ENCODE results near the gene CCDC200. TPM values are rescaled to one million over a fixed set of nuclear protein-coding genes. Genes with fewer than 3 reads are reported as not detected.
"Not testable (repeated sequence)": the region's sequence is repeated elsewhere in the genome, so short reads cannot be mapped to it uniquely, and the experiment has no call there.

The CCDC200 gene
- total RNA-seq, 2 donors from 2014 or later = not detected

DNA sequence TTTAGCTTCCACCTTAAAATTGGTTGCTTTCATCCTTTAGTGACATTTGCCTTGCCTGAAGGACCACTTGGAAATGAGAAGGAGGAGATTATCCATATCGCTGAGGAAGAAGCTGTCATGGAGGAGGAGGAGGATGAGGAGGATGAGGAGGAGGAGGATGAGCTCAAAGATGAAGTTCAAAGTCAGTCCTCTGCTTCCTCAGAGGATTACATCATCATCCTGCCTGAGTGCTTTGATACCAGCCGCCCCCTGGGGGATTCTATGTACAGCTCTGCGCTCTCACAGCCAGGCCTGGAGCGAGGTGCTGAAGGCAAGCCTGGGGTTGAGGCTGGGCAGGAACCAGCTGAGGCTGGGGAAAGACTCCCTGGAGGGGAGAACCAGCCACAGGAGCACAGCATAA, 28.3 kb downstream of the CCDC200 start:
- ATAC-seq (ENCODE audit: insufficient number of reproducible peaks, low FRiP score, low read depth) (no peak), DNase-seq (ENCODE audit: low spot score) (no peak)
- Histone ChIP-seq H3K4me3 (no peak overlapping the region), H3K36me3 (peaks cover 87% of the 10 kb centered on the region), H3K27ac (no peak overlapping the region), H3K4me1 (ENCODE audit: control insufficient read depth in 1 of 2, low read depth in 2 of 2) (no peaks in the 10 kb centered on the region), H3K27me3 (replicated peaks; ENCODE audit: insufficient read depth) (no peaks in the 10 kb centered on the region), H3K9me3 (no peaks in the 10 kb centered on the region)
- no peak for TF ChIP-seq CTCF (IDR thresholded peaks at IDR 0.05)

DNA sequence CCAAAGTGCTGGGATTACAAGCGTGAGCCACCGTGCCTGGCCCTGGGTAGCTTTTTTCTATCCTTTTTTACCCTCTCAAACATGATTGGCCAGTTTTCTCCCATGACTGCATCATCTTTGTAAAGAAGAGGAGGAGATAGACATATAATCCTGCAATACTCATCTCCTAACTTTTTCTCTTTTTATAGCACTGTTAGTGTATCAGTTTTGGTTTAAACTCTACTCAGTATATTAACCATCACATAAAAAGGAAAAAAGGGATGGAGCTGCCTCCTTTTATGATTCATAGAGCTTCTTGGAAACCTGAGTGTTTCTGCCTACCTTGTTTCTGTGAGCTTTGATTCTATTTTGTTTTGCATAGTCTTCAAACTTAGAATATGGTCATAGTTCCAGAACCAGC, 28.8 kb downstream of the CCDC200 start:
- TF ChIP-seq CTCF (IDR thresholded peaks at IDR 0.05) = no peak
- H3K27ac ChIP-seq = no peak overlapping the region
- no peak for ATAC-seq (ENCODE audit: insufficient number of reproducible peaks, low FRiP score, low read depth)
- no peaks in the 10 kb centered on the region for H3K27me3 ChIP-seq (replicated peaks; ENCODE audit: insufficient read depth)
- DNase-seq (ENCODE audit: low spot score) = no peak
- peaks cover 89% of the 10 kb centered on the region for H3K36me3 ChIP-seq
- H3K4me1 ChIP-seq (ENCODE audit: control insufficient read depth in 1 of 2, low read depth in 2 of 2) = no peaks in the 10 kb centered on the region
- no peaks in the 10 kb centered on the region for H3K9me3 ChIP-seq
- no peak overlapping the region for H3K4me3 ChIP-seq

- Histone ChIP-seq H3K4me1 (ENCODE audit: control insufficient read depth in 1 of 2, low read depth in 2 of 2) (no peaks in the 10 kb centered on the region), H3K4me3 (no peak overlapping the region), H3K9me3 (no peaks in the 10 kb centered on the region), H3K36me3 (peaks cover 95% of the 10 kb centered on the region), H3K27ac (no peak overlapping the region), H3K27me3 (replicated peaks; ENCODE audit: insufficient read depth) (no peaks in the 10 kb centered on the region)
- TF ChIP-seq CTCF (IDR thresholded peaks at IDR 0.05) = no peak
- no peak for ATAC-seq (ENCODE audit: insufficient number of reproducible peaks, low FRiP score, low read depth)
- DNase-seq (ENCODE audit: low spot score) = no peak
Measured at GRCh38 chr17:43193251-43193650, 35.2 kb downstream of the CCDC200 start.

- H3K27me3 ChIP-seq (replicated peaks; ENCODE audit: insufficient read depth); H3K4me3 ChIP-seq; DNase-seq (ENCODE audit: low spot score); H3K9me3 ChIP-seq; H3K27ac ChIP-seq; H3K4me1 ChIP-seq (ENCODE audit: control insufficient read depth in 1 of 2, low read depth in 2 of 2); ATAC-seq (ENCODE audit: insufficient number of reproducible peaks, low FRiP score, low read depth): not testable (repeated sequence)
- peaks cover 58% of the 10 kb centered on the region for H3K36me3 ChIP-seq
Measured at GRCh38 chr17:43186656-43187055, 41.8 kb downstream of the CCDC200 start.

- H3K27ac ChIP-seq = no peak overlapping the region
- H3K4me3 ChIP-seq = no peak overlapping the region
- no peaks in the 10 kb centered on the region for H3K27me3 ChIP-seq (replicated peaks; ENCODE audit: insufficient read depth)
- H3K9me3 ChIP-seq = no peaks in the 10 kb centered on the region
- peaks cover 44% of the 10 kb centered on the region for H3K36me3 ChIP-seq
- DNase-seq (ENCODE audit: low spot score) (no peak), ATAC-seq (ENCODE audit: insufficient number of reproducible peaks, low FRiP score, low read depth) (no peak)
- no peak for TF ChIP-seq CTCF (IDR thresholded peaks at IDR 0.05)
- no peaks in the 10 kb centered on the region for H3K4me1 ChIP-seq (ENCODE audit: control insufficient read depth in 1 of 2, low read depth in 2 of 2)
Measured at GRCh38 chr17:43183921-43184320, 44.5 kb downstream of the CCDC200 start.

DNA sequence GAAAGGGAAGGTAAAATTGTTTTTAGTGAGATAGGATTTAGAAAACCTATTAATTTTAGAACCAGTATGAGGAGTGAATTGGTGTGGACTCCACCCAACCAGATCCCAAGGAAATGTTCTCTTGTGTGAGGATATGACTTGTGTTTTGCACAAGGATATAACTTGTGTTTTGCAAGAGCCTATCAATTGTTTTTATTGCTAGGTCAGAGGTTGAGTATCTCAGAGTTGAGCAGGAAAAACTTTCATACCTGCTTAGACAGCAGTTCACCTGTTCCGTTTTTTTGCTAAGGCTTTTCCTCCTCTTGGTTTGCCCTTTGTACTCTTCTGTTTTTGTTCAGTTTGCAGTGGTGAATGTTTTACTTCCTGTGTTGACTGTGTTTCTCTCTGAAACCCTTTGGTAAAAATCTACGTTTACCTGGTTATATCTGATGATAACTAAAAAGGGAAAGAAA, 52.3 kb downstream of the CCDC200 start:
- Histone ChIP-seq H3K27ac (peak overlapping the region; percentile 71 to 99), H3K36me3 (peaks cover 27% of the 10 kb centered on the region), H3K4me1 (ENCODE audit: control insufficient read depth in 1 of 2, low read depth in 2 of 2) (peaks cover 42 to 60% of the 10 kb centered on the region in 2 donors), H3K27me3 (replicated peaks; ENCODE audit: insufficient read depth) (no peaks in the 10 kb centered on the region), H3K4me3 (peak overlapping the region; percentile 47), H3K9me3 (no peaks in the 10 kb centered on the region)
- DNase-seq (ENCODE audit: low spot score) = no peak
- no peak for TF ChIP-seq CTCF (IDR thresholded peaks at IDR 0.05)
- ATAC-seq (ENCODE audit: insufficient number of reproducible peaks, low FRiP score, low read depth) = no peak

All from thoracic aorta (tissue), 2 donors.